ENCODE measurements around the gene RPRM.

DNA sequence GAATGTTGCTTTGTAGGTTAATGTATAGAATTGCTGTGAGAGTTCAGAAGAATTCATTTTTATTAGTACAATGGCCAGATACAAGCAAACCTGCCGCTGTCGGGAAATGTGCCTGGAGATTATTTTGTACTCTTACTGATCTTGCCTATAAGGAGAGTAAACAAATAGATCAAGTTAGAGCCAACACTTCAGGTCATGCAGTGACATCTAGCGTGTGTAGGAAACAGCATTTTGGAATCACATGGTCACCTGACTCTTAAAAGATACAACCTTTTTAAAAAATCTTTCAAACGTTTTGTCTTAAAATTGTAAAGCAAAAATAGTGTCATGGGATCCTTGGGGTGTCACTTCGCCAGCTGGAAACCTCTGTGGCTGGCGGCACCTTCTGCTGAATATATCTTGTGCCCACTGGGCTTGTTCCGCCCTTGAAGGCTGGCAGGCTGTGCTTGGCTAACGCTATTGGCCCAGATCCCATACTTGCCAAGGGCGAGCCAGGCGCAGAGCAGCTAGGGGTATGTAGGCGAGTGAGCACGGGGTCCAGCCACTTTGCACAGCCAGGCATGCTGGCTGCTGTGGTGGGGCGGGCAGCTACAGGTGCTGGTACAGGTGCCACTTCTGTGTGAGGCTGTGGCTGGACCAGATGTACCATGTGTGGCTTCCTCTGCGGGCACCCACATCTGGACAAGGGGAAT is 19.5 kb upstream of the RPRM start:
- TF ChIP-seq EZH2 (IDR thresholded peaks at IDR 0.05; ENCODE audit: borderline replicate concordance, low read depth, low read length, poor library complexity, severe bottlenecking) (no peak), CTCF (conservative IDR thresholded peaks at IDR 0.05; ENCODE audit: low read depth, low read length) (no peak)

Data from A673 (cell line).